HCT116 (cell line): ENCODE measurements around the gene IGSF21. TPM values are rescaled to one million over a fixed set of nuclear protein-coding genes. Genes with fewer than 3 reads are reported as not detected.

Experiments used
- ATAC-seq: fragments of 200-7000 bp; cut with Tn5 transposase; 2 replicates; pipeline ENCODE4 v1.9.1; 2020; ENCODE audit warnings: mild to moderate bottlenecking, moderate library complexity
- BruUV-seq: library from RNA; stranded (reverse); fragments of 400-500 nt; replicated peaks from 2 replicates; lab custom pipeline; 2021; lab: Mats Ljungman, UMichigan
- CTCF ChIA-PET: fragments of 300-600 bp; sonication (Branson Sonifier 250); formaldehyde crosslinking; loops from one replicate; lab custom pipeline; 2021; ENCODE audit warnings: antibody characterized with exemption; lab: Charles Lee
- POLR2A ChIA-PET: fragments of 300-600, 350-600 bp; sonication (Branson Sonifier 250); formaldehyde crosslinking; loops from one replicate; lab custom pipeline; 2021; ENCODE audit warnings: antibody characterized with exemption; lab: Charles Lee
- RAD21 ChIA-PET, 2 experiments: fragments of 300-600 bp; sonication (Branson Sonifier 250); formaldehyde crosslinking; loops; one replicate each; lab custom pipeline; 2023; ENCODE audit warnings: low total read pairs in 2 of 2; ENCODE audit not compliant: uncharacterized antibody in 2 of 2, unreplicated experiment in 2 of 2, low non-redundant PET in 1 of 2; lab: Charles Lee
- DNase-seq: peaks from one replicate; pipeline ENCODE4 v3.0.0-alpha.2; 2010; ENCODE audit warnings: low read depth, low spot score
- H2AFZ ChIP-seq: fragments of 200-600 bp; shearing (Covaris generic), sonication (generic); 2 replicates; pipeline ENCODE4 v1.6.1; 2017; ENCODE audit warnings: low read depth, mixed run types, mixed read lengths, antibody characterized with exemption, low read length; ENCODE audit not compliant: poor library complexity, severe bottlenecking
- H3K27ac ChIP-seq: 2 replicates; pipeline ENCODE4 v1.5.1; 2012; ENCODE audit warnings: low read depth, low read length
- H3K27me3 ChIP-seq: fragments of 200-600 bp; sonication (generic); 2 replicates; pipeline ENCODE4 v1.6.1; 2016; ENCODE audit warnings: mixed run types, low read length, mixed read lengths; ENCODE audit not compliant: insufficient read depth
- H3K36me3 ChIP-seq, 2 experiments: fragments of 200-500 bp in 1 of 2; fragments of 200-600 bp in 1 of 2; sonication (Bioruptor generic) in 1 of 2; sonication (generic) in 1 of 2; 2 replicates each; pipeline versions ENCODE4 v1.5.1 to v1.6.1; 2014 to 2016; ENCODE audit warnings: low read length in 2 of 2, inconsistent platforms in 1 of 2, mixed read lengths in 1 of 2, mixed run types in 1 of 2; ENCODE audit not compliant: insufficient read depth in 2 of 2, control insufficient read depth in 1 of 2
- H3K4me1 ChIP-seq, 2 experiments: fragments of 200-600 bp in 1 of 2; sonication (generic) in 1 of 2; 2 replicates each; pipeline versions ENCODE4 v1.5.1 to v1.6.1; 2012 to 2017; ENCODE audit warnings: low read length in 2 of 2, inconsistent platforms in 1 of 2, mild to moderate bottlenecking in 1 of 2, mixed read lengths in 1 of 2, mixed run types in 1 of 2, moderate library complexity in 1 of 2; ENCODE audit not compliant: insufficient read depth in 2 of 2, control insufficient read depth in 1 of 2
- H3K4me2 ChIP-seq: fragments of 200-600 bp; sonication (generic); 2 replicates; pipeline ENCODE4 v1.6.1; 2017; ENCODE audit warnings: mixed run types, low read length, mixed read lengths
- H3K4me3 ChIP-seq, 2 experiments: fragments of 200-600 bp in 1 of 2; sonication (generic) in 1 of 2; replicated peaks in 1 of 2; 2 replicates each; pipeline ENCODE4 v1.5.1; 2011 to 2016; ENCODE audit warnings: low read length in 2 of 2, control low read depth in 1 of 2, low read depth in 1 of 2, mild to moderate bottlenecking in 1 of 2, mixed read lengths in 1 of 2, mixed run types in 1 of 2
- H3K79me2 ChIP-seq: fragments of 200-600 bp; sonication (generic); 2 replicates; pipeline ENCODE4 v1.6.1; 2017; ENCODE audit warnings: mild to moderate bottlenecking, mixed run types, low read length, moderate library complexity, mixed read lengths; ENCODE audit not compliant: insufficient read depth
- H3K9ac ChIP-seq: fragments of 200-600 bp; sonication (generic); 2 replicates; pipeline ENCODE4 v1.6.1; 2016; ENCODE audit warnings: low read length, mixed read lengths
- H3K9me2 ChIP-seq: fragments of 200-600 bp; sonication (generic), shearing (Covaris generic); 2 replicates; pipeline ENCODE4 v1.6.1; 2017; ENCODE audit warnings: mixed run types, mild to moderate bottlenecking, moderate library complexity; ENCODE audit not compliant: insufficient read depth
- H3K9me3 ChIP-seq, 2 experiments: fragments of 200-500 bp in 1 of 2; fragments of 200-600 bp in 1 of 2; sonication (Bioruptor generic) in 1 of 2; sonication (generic) in 1 of 2; 2 replicates each; pipeline ENCODE4 v1.6.1; 2014 to 2017; ENCODE audit warnings: low read length in 2 of 2, mixed read lengths in 2 of 2, inconsistent platforms in 1 of 2, low read depth in 1 of 2, mild to moderate bottlenecking in 1 of 2, mixed run types in 1 of 2, moderate library complexity in 1 of 2; ENCODE audit not compliant: control insufficient read depth in 1 of 2, insufficient read depth in 1 of 2
- H4K20me1 ChIP-seq: fragments of 200-600 bp; sonication (generic), shearing (Covaris generic); 2 replicates; pipeline ENCODE4 v1.6.1; 2017; ENCODE audit warnings: mixed run types, mild to moderate bottlenecking, moderate library complexity; ENCODE audit not compliant: insufficient read depth
- ATF3 ChIP-seq: IDR thresholded peaks from 2 replicates; pipeline ENCODE4 v1.6.1; 2012
- CBX3 ChIP-seq: IDR thresholded peaks from 2 replicates; pipeline ENCODE4 v1.6.1; 2012; ENCODE audit warnings: low read depth
- CEBPB ChIP-seq: IDR thresholded peaks from 2 replicates; pipeline ENCODE4 v1.6.1; 2012; ENCODE audit warnings: low read depth
- EZH2 ChIP-seq: fragments of 200-600 bp; sonication (generic); IDR thresholded peaks from 2 replicates; pipeline ENCODE4 v1.6.1; 2017; ENCODE audit warnings: antibody characterized with exemption, mixed run types
- POLR2A ChIP-seq: IDR thresholded peaks from 2 replicates; pipeline ENCODE4 v1.7.0; 2011; ENCODE audit warnings: borderline replicate concordance; ENCODE audit not compliant: insufficient read depth, insufficient read length; ENCODE audit errors: extremely low read depth
- REST ChIP-seq: IDR thresholded peaks from 2 replicates; pipeline ENCODE4 v1.6.1; 2012; ENCODE audit warnings: low read depth
- SP1 ChIP-seq: IDR thresholded peaks from 2 replicates; pipeline ENCODE4 v1.6.1; 2012; ENCODE audit warnings: low read depth
- ZFX ChIP-seq: fragments of 450-650 bp; IDR thresholded peaks from 2 replicates; pipeline ENCODE4 v1.6.1; 2017
- ZNF274 ChIP-seq: fragments of 200-500 bp; sonication (Bioruptor generic); IDR thresholded peaks from 2 replicates; pipeline ENCODE4 v1.6.1; 2014; ENCODE audit warnings: mild to moderate bottlenecking, low read depth, low read length, inconsistent platforms
- intact Hi-C: fragments of 100-400 bp; cut with micrococcal nuclease; formaldehyde crosslinking; loops from 2 replicates; pipeline ENCODE4 v1.10.0; 2022
- total RNA-seq: library from RNA; stranded (reverse); gene quantifications from one replicate; pipeline ENCODE4 v1.2.1, GENCODE V29; 2021; ENCODE audit not compliant: unreplicated experiment
- TF ChIP-seq, protein P1 (sequence below): IDR thresholded peaks from 2 replicates; pipeline ENCODE4 v1.6.1; 2012

IGSF21 gene
- total RNA-seq, 1 experiment from 2014 or later = not detected

DNA sequence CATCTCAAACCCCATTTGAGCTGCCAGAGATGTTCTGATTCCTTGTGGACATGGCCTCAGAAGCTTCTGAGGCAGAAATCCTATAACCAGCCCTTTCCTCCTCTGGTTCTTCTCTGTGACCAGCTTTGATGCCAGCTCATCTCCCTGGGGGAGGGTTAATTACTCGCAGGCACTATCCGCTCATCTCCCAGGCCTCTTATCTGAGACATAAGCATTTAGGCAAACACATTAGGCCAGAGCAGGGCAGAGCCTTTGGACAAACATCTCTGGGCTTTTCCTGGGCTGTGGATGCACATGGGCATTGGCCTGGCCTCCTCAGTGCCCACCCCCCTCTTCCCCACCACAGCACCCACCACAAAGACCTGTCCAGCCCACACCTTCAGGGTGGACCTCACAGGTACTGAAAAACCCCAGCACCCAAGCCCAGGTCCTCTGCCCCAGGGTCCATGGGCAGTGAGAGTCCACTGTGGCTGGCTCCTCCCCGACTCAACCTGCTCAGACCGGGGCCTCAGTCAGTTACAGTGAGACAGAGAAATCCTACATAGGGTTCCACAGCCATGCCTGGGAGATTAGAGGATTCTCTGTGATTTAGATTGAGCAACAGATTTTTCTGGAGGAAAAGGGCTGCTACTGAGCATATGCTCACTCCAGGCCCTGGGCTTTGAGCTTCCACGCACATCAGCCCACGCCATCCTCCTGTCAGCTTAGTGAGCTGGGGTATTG lies 26.9 kb downstream of the IGSF21 start:
- POLR2A ChIA-PET = no interaction called here
- H3K4me2 ChIP-seq = no peak overlapping the region
- TF ChIP-seq SP1 (no peak), CBX3 (no peak), CEBPB (no peak), POLR2A (no peak), ATF3 (no peak), EZH2 (no peak), REST (no peak), ZFX (no peak), ZNF274 (no peak)
- TF ChIP-seq, protein P1, sequence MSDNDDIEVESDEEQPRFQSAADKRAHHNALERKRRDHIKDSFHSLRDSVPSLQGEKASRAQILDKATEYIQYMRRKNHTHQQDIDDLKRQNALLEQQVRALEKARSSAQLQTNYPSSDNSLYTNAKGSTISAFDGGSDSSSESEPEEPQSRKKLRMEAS = no peak
- TF ChIP-seq, all 23 proteins: peak for 0
- no peaks in the 10 kb centered on the region for H4K20me1 ChIP-seq
- BruUV-seq = no TSS peak
- no peaks in the 10 kb centered on the region for H3K4me1 ChIP-seq
- no peaks in the 10 kb centered on the region for H3K79me2 ChIP-seq
- H2AFZ ChIP-seq = no peak overlapping the region
- no peak overlapping the region for H3K27ac ChIP-seq
- no peaks in the 10 kb centered on the region for H3K36me3 ChIP-seq
- no peaks in the 10 kb centered on the region; the same call in 1 of the 2 replicates for H3K27me3 ChIP-seq
- H3K9ac ChIP-seq = no peak overlapping the region
- H3K4me3 ChIP-seq = no peak overlapping the region
- ChIA-PET CTCF (no interaction called here), RAD21 (no interaction called here)
- DNase-seq = no peak
- ATAC-seq = no peak
- no peaks in the 10 kb centered on the region for H3K9me3 ChIP-seq
- no peaks in the 10 kb centered on the region for H3K9me2 ChIP-seq
- intact Hi-C loops = no loop called here
